HEK293T (cell line): ENCODE measurements around the gene HOXD13.

Source experiments
- FOXA1 ChIP-seq: fragments of 450-650 bp; IDR thresholded peaks from 2 replicates; pipeline ENCODE4 v1.6.1; 2016; ENCODE audit warnings: mild to moderate bottlenecking
- HDGF ChIP-seq: fragments of 450-650 bp; IDR thresholded peaks from 2 replicates; pipeline ENCODE4 v1.6.1; 2017; ENCODE audit warnings: antibody characterized with exemption, borderline replicate concordance

DNA sequence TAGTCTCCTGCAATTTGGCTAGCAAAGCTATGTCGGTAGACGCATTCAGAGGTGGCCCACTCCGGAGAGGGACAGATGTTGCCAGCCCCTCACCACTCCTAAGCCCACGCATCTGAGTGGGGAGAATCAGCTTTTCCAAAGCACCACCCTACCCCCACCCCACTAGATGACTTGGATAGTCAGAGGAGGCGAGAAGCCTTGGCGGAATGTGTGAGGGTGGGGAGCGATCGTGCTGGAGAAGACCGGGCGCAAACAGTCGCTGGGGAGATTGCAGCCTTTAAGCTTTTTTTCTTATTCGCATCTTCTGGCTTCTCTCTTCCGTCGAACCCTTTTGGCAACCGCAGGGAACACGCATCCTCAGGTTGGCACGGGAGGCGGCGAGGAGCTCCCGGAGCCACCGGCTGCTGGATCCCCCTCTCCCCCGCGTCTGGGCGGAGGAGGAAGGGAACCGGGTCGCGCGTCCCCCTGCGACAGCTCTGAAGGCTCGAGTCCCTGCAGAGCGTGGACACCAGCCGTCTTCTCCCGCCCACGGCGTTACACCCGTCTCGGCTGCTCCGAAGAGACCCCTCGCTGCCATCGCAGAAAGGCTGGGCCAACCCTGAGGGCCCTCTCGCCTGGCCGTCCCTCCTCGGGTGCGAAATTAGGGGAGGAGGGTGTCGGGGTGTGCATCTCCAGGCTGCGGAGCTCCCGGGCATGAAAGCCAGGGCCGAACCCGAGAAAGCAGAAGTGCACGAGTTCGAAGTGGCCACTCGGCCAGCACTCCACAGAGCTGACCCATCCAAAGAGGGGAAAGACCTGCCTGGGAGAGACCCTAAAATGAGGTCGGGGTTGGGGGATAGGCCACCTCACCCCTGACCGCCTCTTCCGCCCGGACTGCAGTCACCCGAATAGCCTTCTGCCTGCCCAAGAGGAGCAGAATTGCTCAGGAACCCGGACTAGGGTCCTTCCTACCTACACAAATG is 20.9 kb upstream of the HOXD13 start:
- TF ChIP-seq HDGF (no peak), FOXA1 (no peak)
